SK-N-SH (cell line): ENCODE measurements around the gene HIF3A. TPM values are rescaled to one million over a fixed set of nuclear protein-coding genes. Genes with fewer than 3 reads are reported as not detected.

Source experiments
- CTCF ChIA-PET: fragments of 300-600, 350-600 bp; formaldehyde crosslinking; extraction: SDS; loops from one replicate; lab custom pipeline; 2021; lab: Yijun Ruan, JAX
- POLR2A ChIA-PET: fragments of 350-600 bp; sonication (Branson Sonifier 250); formaldehyde crosslinking; extraction: SDS; loops from one replicate; lab custom pipeline; 2020; ENCODE audit warnings: antibody characterized with exemption, inconsistent platforms; lab: Yijun Ruan, JAX
- DNase-seq: peaks from one replicate; pipeline ENCODE4 v3.0.0; 2012
- H2AFZ ChIP-seq: fragments of 200-600 bp; sonication (generic); 2 replicates; pipeline ENCODE4 v1.8.1; 2016; ENCODE audit warnings: antibody characterized with exemption, mild to moderate bottlenecking, low read depth
- H3F3A ChIP-seq: fragments of 200-600 bp; sonication (generic); replicated peaks from 2 replicates; pipeline ENCODE3; 2016; ENCODE audit warnings: antibody characterized with exemption, mild to moderate bottlenecking; ENCODE audit not compliant: insufficient read depth
- H3K27ac ChIP-seq, 2 experiments: fragments of 200-500 bp in 1 of 2; fragments of 200-600 bp in 1 of 2; sonication (Bioruptor generic) in 1 of 2; sonication (generic), shearing (Covaris generic) in 1 of 2; 2 replicates each; pipeline versions ENCODE4 v1.5.1 to v1.6.1; 2014 to 2016; ENCODE audit warnings: low read depth in 2 of 2, inconsistent platforms in 1 of 2, low read length in 1 of 2, mild to moderate bottlenecking in 1 of 2, mixed read lengths in 1 of 2
- H3K27me3 ChIP-seq: fragments of 200-600 bp; sonication (generic), shearing (Covaris generic); 2 replicates; pipeline ENCODE4 v1.6.1; 2016; ENCODE audit warnings: mixed run types; ENCODE audit not compliant: insufficient read depth
- H3K36me3 ChIP-seq, 2 experiments: fragments of 200-500 bp in 1 of 2; fragments of 200-600 bp in 1 of 2; sonication (Bioruptor generic) in 1 of 2; sonication (generic) in 1 of 2; replicated peaks in 1 of 2; 2 replicates each; pipeline versions ENCODE3 to v1.5.1; 2014 to 2016; ENCODE audit warnings: low read length in 1 of 2, mild to moderate bottlenecking in 1 of 2; ENCODE audit not compliant: insufficient read depth in 2 of 2, control insufficient read depth in 1 of 2
- H3K4me1 ChIP-seq, 2 experiments: fragments of 200-500 bp in 1 of 2; fragments of 200-600 bp in 1 of 2; sonication (Bioruptor generic) in 1 of 2; sonication (generic), shearing (Covaris generic) in 1 of 2; 2 replicates each; pipeline versions ENCODE4 v1.5.1 to v1.6.1; 2014 to 2016; ENCODE audit warnings: low read depth in 1 of 2, low read length in 1 of 2, mixed run types in 1 of 2; ENCODE audit not compliant: insufficient read depth in 2 of 2, control insufficient read depth in 1 of 2
- H3K4me2 ChIP-seq: fragments of 200-600 bp; sonication (generic), shearing (Covaris generic); 2 replicates; pipeline ENCODE4 v1.6.1; 2017; ENCODE audit warnings: mixed run types
- H3K4me3 ChIP-seq, 2 experiments: fragments of 200-500 bp in 1 of 2; fragments of 200-600 bp in 1 of 2; sonication (Bioruptor generic) in 1 of 2; sonication (generic), shearing (Covaris generic) in 1 of 2; 2 replicates each; pipeline versions ENCODE4 v1.5.1 to v1.8.1; 2014 to 2016; ENCODE audit warnings: low read depth in 2 of 2, inconsistent platforms in 1 of 2, low read length in 1 of 2, mild to moderate bottlenecking in 1 of 2, mixed read lengths in 1 of 2, moderate library complexity in 1 of 2
- H3K79me2 ChIP-seq: fragments of 200-600 bp; sonication (generic); 2 replicates; pipeline ENCODE4 v1.8.1; 2017; ENCODE audit warnings: mild to moderate bottlenecking; ENCODE audit not compliant: insufficient read depth
- H3K9ac ChIP-seq: fragments of 200-600 bp; sonication (generic); 2 replicates; pipeline ENCODE4 v1.6.1; 2017; ENCODE audit warnings: mixed run types
- H3K9me2 ChIP-seq: fragments of 200-600 bp; sonication (generic); 2 replicates; pipeline ENCODE4 v1.6.1; 2017; ENCODE audit warnings: mixed run types
- H3K9me3 ChIP-seq: fragments of 200-600 bp; sonication (generic); 2 replicates; pipeline ENCODE4 v1.6.1; 2017; ENCODE audit warnings: mixed run types, mild to moderate bottlenecking, moderate library complexity
- H4K20me1 ChIP-seq: fragments of 200-600 bp; sonication (generic); 2 replicates; pipeline ENCODE4 v1.6.1; 2017; ENCODE audit warnings: mild to moderate bottlenecking, mixed run types; ENCODE audit not compliant: insufficient read depth
- CTCF ChIP-seq: fragments of 200-600 bp; sonication (generic); IDR thresholded peaks from 2 replicates; pipeline ENCODE4 v1.6.1; 2017; ENCODE audit warnings: antibody characterized with exemption, mild to moderate bottlenecking, moderate library complexity
- ELF1 ChIP-seq: IDR thresholded peaks from 2 replicates; pipeline ENCODE4 v1.4.0; 2012
- FOSL2 ChIP-seq: IDR thresholded peaks from 2 replicates; pipeline ENCODE4 v1.4.0; 2012; ENCODE audit warnings: low read depth, mild to moderate bottlenecking, moderate library complexity, borderline replicate concordance
- FOXM1 ChIP-seq: IDR thresholded peaks from 2 replicates; pipeline ENCODE4 v1.4.0; 2012; ENCODE audit warnings: low read depth, mild to moderate bottlenecking
- GATA2 ChIP-seq: sonication (generic); formaldehyde crosslinking; IDR thresholded peaks from 2 replicates; pipeline ENCODE4 v1.5.0; 2020; ENCODE audit warnings: mild to moderate bottlenecking, missing genetic modification reagents
- JUND ChIP-seq: IDR thresholded peaks from 2 replicates; pipeline ENCODE4 v1.4.0; 2012
- MXI1 ChIP-seq: IDR thresholded peaks from 2 replicates; pipeline ENCODE4 v1.6.1; 2012; ENCODE audit warnings: mild to moderate bottlenecking, low read depth, low read length, improper control_type of control experiment
- NFIC ChIP-seq: IDR thresholded peaks from 2 replicates; pipeline ENCODE4 v1.4.0; 2012; ENCODE audit warnings: borderline replicate concordance
- PBX3 ChIP-seq: IDR thresholded peaks from 2 replicates; pipeline ENCODE4; 2012
- POLR2AphosphoS5 ChIP-seq: IDR thresholded peaks from 2 replicates; pipeline ENCODE4 v1.6.1; 2012; ENCODE audit warnings: low read depth, low read length
- RXRA ChIP-seq: IDR thresholded peaks from 2 replicates; pipeline ENCODE4 v1.4.0; 2012; ENCODE audit warnings: low read depth, mild to moderate bottlenecking, borderline replicate concordance
- SIN3A ChIP-seq: IDR thresholded peaks from 2 replicates; pipeline ENCODE4 v1.6.1; 2012; ENCODE audit warnings: low read depth, mild to moderate bottlenecking, low read length, moderate library complexity, borderline replicate concordance
- TAF1 ChIP-seq: IDR thresholded peaks from 2 replicates; pipeline ENCODE4 v1.6.1; 2012; ENCODE audit warnings: low read depth, mild to moderate bottlenecking, low read length, moderate library complexity, borderline replicate concordance
- TEAD4 ChIP-seq: IDR thresholded peaks from 2 replicates; pipeline ENCODE4 v1.4.0; 2012; ENCODE audit warnings: mild to moderate bottlenecking, borderline replicate concordance; ENCODE audit not compliant: insufficient read depth
- YY1 ChIP-seq: IDR thresholded peaks from 2 replicates; pipeline ENCODE4 v1.4.0; 2012; ENCODE audit warnings: low read depth, mild to moderate bottlenecking
- ZBTB33 ChIP-seq: IDR thresholded peaks from 2 replicates; pipeline ENCODE4 v1.4.0; 2012; ENCODE audit warnings: low read depth, borderline replicate concordance
- WGBS: methylation state at CpG from one replicate; pipeline ENCODE4 v1.1.6; 2017; ENCODE audit warnings: low lambda C conversion rate; 5-methylcytosine and 5-hydroxymethylcytosine counted together
- polyA plus RNA-seq, 3 experiments: library from polyadenylated mRNA; depleted of rRNA; stranded (reverse); fragments of >200 nt; gene quantifications; 2 replicates each; pipeline ENCODE4 v1.2.3, GENCODE V29; 2012
- TF ChIP-seq, protein P1 (sequence below): IDR thresholded peaks from 2 replicates; pipeline ENCODE4 v1.4.0; 2012; ENCODE audit warnings: low read depth, borderline replicate concordance

HIF3A gene
- polyA plus RNA-seq, 1 of the 3 experiments (the other 2 are of a cell fraction), result 0.92 TPM

GRCh38 chr19:46386151-46386550 lies 89.3 kb downstream of the HIF3A start:
- no peaks in the 10 kb centered on the region for H3F3A ChIP-seq
- TF ChIP-seq JUND (no peak), TEAD4 (no peak), TAF1 (no peak), GATA2 (CRISPR knock-in tag) (no peak), SIN3A (no peak), FOSL2 (no peak), MXI1 (no peak), YY1 (no peak), PBX3 (no peak)
- H3K27me3 ChIP-seq, result no peaks in the 10 kb centered on the region
- 88% methylated on average over 6 of the region's 10 CpGs for WGBS
- H3K4me1 ChIP-seq, result no peaks in the 10 kb centered on the region
- no peak for DNase-seq
- H3K36me3 ChIP-seq, result peaks cover 49 to 66% of the 10 kb centered on the region in 2 experiments
- no peak overlapping the region for H3K9ac ChIP-seq
- no peaks in the 10 kb centered on the region for H3K9me2 ChIP-seq
- no peak overlapping the region for H3K4me2 ChIP-seq
- peaks cover 15% of the 10 kb centered on the region for H3K79me2 ChIP-seq
- ChIA-PET POLR2A (interaction anchor here (0.7 kb wide), 1 partner anchor 116 kb away, joined by 3 read pairs; no protein-coding TSS in a partner anchor), CTCF (interaction anchor here (0.6 to 4.1 kb wide), 6 partner anchors 9 to 157 kb away, joined by 3 to 25 read pairs (median 3); no protein-coding TSS in a partner anchor)
- no peaks in the 10 kb centered on the region for H3K9me3 ChIP-seq
- no peaks in the 10 kb centered on the region for H4K20me1 ChIP-seq
- H2AFZ ChIP-seq, result no peak overlapping the region
- H3K4me3 ChIP-seq, result no peak overlapping the region
- H3K27ac ChIP-seq, result no peak overlapping the region

- Histone ChIP-seq H2AFZ (no peak overlapping the region), H3K27ac (no peak overlapping the region), H3K9me3 (no peaks in the 10 kb centered on the region), H3K79me2 (0 out of 2 replicates have a peak, but pooled peaks cover 6% of the 10 kb centered on the region), H3K4me2 (no peak overlapping the region), H4K20me1 (no peaks in the 10 kb centered on the region), H3K27me3 (no peaks in the 10 kb centered on the region), H3K4me3 (no peak overlapping the region), H3K9me2 (no peaks in the 10 kb centered on the region), H3K36me3 (peaks cover 41 to 64% of the 10 kb centered on the region in 2 experiments), H3K9ac (no peak overlapping the region), H3K4me1 (no peaks in the 10 kb centered on the region), H3F3A (no peaks in the 10 kb centered on the region)
- POLR2A ChIA-PET, result no interaction called here
- WGBS, result 89% methylated on average over 16 of the region's 30 CpGs
- CTCF ChIA-PET, result interaction anchor here (1.0 to 4.1 kb wide), 4 partner anchors 8 to 143 kb away, joined by 3 to 25 read pairs (median 3); no protein-coding TSS in a partner anchor
- no peak for TF ChIP-seq SIN3A
- no peak for TF ChIP-seq ZBTB33
- no peak for TF ChIP-seq ELF1
- no peak for TF ChIP-seq POLR2AphosphoS5
- no peak for TF ChIP-seq TEAD4
- TF ChIP-seq CTCF, result no peak
- no peak for TF ChIP-seq RXRA
- no peak for TF ChIP-seq NFIC
- TF ChIP-seq FOSL2, result no peak
- no peak for TF ChIP-seq GATA2 (CRISPR knock-in tag)
- no peak for TF ChIP-seq FOXM1
- no peak for TF ChIP-seq PBX3
- TF ChIP-seq, protein P1, sequence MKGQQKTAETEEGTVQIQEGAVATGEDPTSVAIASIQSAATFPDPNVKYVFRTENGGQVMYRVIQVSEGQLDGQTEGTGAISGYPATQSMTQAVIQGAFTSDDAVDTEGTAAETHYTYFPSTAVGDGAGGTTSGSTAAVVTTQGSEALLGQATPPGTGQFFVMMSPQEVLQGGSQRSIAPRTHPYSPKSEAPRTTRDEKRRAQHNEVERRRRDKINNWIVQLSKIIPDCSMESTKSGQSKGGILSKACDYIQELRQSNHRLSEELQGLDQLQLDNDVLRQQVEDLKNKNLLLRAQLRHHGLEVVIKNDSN, result no peak
- TF ChIP-seq, all 33 proteins: peak for 0
- no peak for DNase-seq
Observed at GRCh38 chr19:46386996-46387712, 90.3 kb downstream of the HIF3A start.
